GM21737 (cell line): ENCODE data around the gene LMNTD1.
"Not testable (repeated sequence)": the region's sequence is repeated elsewhere in the genome, so short reads cannot be mapped to it uniquely, and the experiment has no call there.

ENCODE experiments used
- ATAC-seq: cut with Tn5 transposase; IDR thresholded peaks from one replicate; pipeline ENCODE4 v1.9.1; 2021; ENCODE audit warnings: mild to moderate bottlenecking, moderate library complexity; ENCODE audit not compliant: unreplicated experiment

The LMNTD1 gene, protein sequence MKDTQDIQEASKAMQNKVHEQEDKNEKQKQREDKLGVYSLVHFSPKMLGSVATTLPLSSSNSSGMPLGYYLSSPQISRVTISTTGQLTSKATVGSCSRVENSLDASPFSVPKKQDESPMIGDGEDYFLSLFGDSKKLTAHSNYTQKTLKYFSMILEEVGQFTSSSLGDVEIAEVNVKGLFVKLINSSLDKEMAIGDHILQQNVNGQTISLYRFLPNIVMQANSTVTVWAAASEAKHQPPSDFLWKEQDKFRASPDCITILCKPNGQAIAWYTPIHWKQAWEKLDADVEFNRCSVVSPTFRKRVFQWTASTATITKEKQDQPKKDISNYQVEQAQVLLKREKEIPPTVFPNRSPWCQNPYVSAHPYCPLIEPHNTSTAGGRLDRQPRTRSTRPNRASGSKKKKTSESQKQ

DNA sequence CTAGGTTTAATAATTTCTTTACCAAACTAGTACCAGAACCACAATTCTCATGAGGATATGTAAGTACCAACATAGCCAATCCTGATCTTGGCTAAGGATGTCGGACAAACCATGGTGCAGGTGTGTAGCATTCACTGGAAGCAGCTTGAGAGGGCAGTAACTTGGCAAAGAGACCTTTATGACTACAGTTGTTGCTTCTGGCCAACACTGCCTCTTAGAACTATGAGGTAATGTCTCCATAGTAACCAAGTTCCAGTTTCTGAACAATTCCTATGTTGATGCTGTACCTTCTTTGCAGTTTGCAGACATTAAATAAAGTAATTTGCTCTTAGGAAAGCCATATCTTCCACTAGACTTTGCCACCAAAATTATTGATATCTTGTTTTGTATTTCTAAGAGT, at the start of gene LMNTD1:
TSS of gene LMNTD1 (minus strand) at position 186 of the 400 bp plus-strand sequence. CDS start 324 bp downstream, outside the sequence.
- no peak for ATAC-seq

DNA sequence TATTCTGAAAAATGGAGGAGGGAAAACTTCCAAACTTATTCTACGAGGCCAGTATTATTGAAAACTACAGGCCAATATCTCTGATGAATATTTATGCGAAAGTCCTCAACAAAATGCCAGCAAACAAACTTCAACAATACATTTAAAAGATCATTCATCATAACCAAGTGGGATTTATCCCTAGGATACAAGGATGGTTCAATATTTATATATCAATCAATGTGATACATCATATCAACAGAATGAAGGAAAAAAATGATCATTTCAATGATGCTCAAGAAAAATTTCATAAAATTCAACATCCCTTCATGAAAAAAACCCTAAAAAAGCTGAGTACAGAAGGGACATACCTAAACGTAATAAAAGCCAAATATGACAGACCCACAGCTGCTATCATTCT, 45.9 kb upstream of the LMNTD1 start:
- no peak for ATAC-seq

- not testable (repeated sequence) for ATAC-seq
These were observed 42.4 kb upstream of the LMNTD1 start for GRCh38 chr12:25595496-25595895.

- no peak for ATAC-seq
These were observed 41.3 kb upstream of the LMNTD1 start for GRCh38 chr12:25594376-25594775.

- no peak for ATAC-seq
These were observed 39.8 kb upstream of the LMNTD1 start for GRCh38 chr12:25592725-25593495.

GRCh38 chr12:25591144-25591543, 38.1 kb upstream of the LMNTD1 start:
- ATAC-seq, result no peak

- ATAC-seq, result no peak
These were observed 37.1 kb upstream of the LMNTD1 start for GRCh38 chr12:25590011-25590721.

DNA sequence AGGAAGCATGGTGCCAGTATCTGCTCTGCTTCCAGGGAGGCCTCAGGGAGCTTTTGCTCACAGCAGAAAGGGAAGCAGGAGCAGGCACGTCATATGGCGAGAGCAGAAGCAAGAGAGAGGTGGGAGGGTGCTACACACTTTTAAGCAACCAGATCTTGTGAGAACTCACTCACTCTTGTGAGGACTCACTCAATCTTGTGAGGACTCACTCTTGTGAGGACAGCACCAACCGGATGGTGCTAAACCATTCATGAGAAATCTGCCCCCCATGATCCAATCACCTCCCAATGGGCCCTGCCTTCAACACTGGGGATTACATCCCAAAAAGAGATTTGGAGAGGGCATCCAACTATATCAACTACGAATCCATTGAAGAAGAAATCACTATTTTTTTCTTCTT, 34.3 kb upstream of the LMNTD1 start:
- no peak for ATAC-seq

GRCh38 chr12:25585662-25586061, 32.6 kb upstream of the LMNTD1 start:
- ATAC-seq, result no peak

DNA sequence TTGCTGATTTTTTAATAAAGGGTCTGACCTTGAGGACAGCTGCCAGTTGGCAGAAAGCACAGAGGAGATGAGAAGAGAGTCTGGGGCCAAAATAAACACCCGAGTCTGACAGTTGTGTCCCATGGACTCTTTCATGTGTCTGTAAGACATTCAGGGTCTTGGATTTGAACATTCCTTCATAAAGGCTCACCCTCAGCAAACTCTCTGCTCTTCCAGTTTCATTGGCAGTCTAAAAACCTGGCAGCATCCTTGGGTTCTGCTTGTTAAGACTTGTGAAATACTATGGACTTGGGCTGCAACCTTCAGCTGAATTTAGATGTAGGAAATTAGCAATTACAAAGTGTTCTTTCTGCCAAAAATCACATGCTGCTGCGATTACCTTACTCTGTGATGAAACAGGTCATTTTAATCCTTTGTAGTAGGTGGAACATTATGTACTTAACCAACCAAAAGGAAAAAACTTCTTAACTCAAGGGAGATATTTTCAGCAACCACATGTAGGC, 32.0 kb upstream of the LMNTD1 start:
- no peak for ATAC-seq

DNA sequence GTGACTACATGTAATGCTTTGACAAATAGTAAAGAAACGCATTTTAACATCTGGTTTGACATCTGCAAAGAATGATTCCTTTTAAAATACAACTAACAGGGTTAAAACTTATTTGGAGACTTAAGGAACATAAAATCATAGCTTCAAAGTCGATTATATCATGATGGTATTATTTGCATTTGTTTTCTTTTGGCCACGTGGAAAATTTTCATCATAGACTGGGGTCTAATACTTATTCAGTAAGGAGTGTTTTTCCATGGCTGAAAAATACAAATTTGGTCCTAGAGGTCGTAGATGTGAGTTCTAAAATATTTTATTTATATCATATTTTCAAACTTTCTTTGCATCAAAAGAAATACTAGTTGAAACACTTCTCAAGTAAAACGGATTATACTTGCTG, 31.5 kb upstream of the LMNTD1 start:
- ATAC-seq, result no peak

DNA sequence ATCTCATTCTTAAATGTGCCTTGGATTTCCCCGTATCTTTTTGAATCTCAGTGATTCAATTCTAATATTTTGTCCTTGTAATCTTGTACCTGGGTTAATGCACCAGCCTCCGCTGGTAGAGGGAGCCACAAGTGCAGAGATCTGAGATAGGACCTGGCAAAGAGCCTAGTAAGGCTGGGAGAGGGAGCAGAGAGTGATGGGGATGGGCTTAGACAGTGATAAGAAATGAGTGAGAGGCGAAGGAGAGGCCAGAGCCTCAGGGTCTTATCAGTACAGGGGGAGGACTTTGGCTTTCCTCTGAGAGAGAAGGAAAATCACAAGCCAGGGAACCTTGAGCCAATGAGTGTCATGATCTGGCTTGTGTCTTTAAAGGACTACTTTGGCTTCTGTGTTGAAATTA, 30.5 kb upstream of the LMNTD1 start:
- ATAC-seq, result no peak

GRCh38 chr12:25581067-25581466, 28.0 kb upstream of the LMNTD1 start:
- no peak for ATAC-seq

DNA sequence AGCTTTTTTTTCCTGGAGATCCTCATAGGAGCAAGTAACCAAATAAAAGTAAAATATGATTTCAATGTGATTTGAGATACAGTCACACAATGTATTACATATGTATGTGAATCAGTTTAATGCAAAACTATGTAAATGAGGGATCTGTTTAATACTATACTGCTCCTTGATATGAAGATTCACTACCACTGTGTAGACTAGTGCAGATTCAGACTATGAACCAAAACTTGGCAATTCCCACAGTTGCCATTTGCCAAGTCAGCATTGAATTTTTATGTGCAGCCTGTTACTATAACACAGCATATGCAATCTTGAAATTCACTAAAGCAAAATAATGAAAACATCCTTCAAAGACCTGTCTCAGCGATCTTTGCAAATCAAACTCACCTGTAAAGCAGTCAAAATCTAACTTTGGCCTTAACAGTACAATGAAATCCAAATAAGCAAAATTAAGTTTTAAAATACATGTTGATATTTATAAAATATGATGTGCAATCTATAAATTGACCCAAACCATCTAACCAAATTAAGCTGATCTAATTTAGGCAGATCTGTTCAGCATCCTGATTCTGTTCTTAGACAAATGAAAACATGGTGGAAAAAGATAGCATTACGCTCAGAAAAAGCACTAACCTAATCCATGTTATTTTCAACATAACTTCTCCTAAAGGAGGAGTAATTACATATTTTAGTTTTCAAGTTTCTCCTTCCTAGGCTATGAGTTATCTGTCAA, 25.5 kb upstream of the LMNTD1 start:
- no peak for ATAC-seq

DNA sequence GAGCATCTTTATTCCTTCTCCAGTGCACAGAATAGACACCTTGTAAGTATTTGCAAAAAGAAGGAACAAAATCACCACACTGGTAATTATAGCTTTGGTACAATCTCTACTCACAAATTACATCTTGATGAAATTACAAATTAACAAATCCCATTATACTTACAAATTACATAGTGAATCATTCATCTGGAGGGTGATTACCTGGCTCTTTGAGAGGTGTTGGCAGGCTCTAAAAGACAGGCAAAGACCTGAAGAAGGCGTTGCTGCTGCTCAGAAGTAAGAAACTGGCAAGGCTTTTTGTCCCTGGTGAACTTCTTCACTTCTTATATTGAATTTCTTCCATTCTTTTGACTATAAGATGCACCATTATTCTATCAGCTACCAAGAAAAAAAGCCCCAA, 21.7 kb upstream of the LMNTD1 start:
- ATAC-seq, result no peak

DNA sequence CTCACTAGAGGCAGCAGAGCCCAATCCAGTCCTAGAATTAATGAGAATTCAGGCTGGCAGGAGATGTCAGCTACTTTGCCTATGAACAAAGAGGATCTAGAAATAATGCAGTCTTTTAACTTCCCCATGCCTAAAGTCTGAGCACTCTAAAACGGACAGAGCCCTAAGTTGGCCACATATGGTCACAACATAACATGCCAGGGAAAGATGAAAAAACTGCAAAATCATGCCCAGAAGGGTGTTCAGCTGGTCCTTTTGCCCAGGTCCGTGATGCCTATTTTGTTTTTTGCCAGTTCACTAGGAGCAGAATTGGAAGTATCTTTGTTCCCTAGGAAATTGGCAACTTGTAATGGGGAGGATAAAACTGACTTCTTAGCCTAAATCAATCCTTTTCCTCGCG, 20.3 kb upstream of the LMNTD1 start:
- no peak for ATAC-seq

- ATAC-seq, result no peak
These were observed 17.3 kb upstream of the LMNTD1 start for GRCh38 chr12:25570418-25570817.

- no peak for ATAC-seq
These were observed 13.3 kb upstream of the LMNTD1 start for GRCh38 chr12:25566202-25566949.

DNA sequence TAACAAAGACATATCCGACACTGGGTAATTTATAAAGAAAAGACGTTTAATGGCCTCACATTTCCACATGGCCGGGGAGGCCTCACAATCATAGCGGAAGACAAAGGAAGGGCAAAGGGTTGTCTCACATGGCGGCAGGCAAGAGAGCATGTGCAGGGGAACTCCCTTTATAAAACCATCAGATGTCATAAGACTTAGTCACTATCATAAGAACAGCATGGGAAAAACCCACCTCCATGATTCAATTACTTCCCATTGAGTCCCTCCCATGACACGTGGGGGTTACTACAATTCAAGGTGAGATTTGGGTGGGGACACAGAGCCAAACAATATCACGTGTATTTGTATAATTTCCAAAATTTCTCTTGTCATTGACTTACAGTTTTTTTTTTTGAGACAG, 5.5 kb upstream of the LMNTD1 start:
- ATAC-seq, result no peak

- ATAC-seq, result no peak
These were observed 4.8 kb upstream of the LMNTD1 start for GRCh38 chr12:25557830-25558436.
